K562 (cell line): ENCODE measurements around the gene UBE2J2. TPM values are rescaled to one million over a fixed set of nuclear protein-coding genes. Genes with fewer than 3 reads are reported as not detected.

Source experiments
- ATAC-seq: fragments of 200-7000 bp; cut with Tn5 transposase; 3 replicates; pipeline ENCODE4 v1.9.1; 2020; ENCODE audit warnings: moderate library complexity
- BruUV-seq: library from RNA; stranded (reverse); fragments of 400-500 nt; replicated peaks from 2 replicates; lab custom pipeline; 2021; lab: Mats Ljungman, UMichigan
- CTCF ChIA-PET: fragments of 300-600 bp; formaldehyde crosslinking; extraction: SDS; loops from one replicate; lab custom pipeline; 2021; ENCODE audit warnings: low intra/inter-chr PET ratio; lab: Yijun Ruan, JAX
- POLR2A ChIA-PET: fragments of 300-600, 350-650 bp; sonication (Branson Sonifier 250); formaldehyde crosslinking; extraction: SDS; loops from one replicate; lab custom pipeline; 2021; ENCODE audit warnings: antibody characterized with exemption, inconsistent platforms; lab: Yijun Ruan, JAX
- DNase-seq, 4 experiments: peaks; one replicate each; pipeline versions ENCODE4 v3.0.0 to v3.0.0-alpha.2; 2011 to 2018; ENCODE audit warnings: low spot score in 3 of 4, mixed read lengths in 3 of 4; ENCODE audit errors: extremely low read depth in 1 of 4
- FAIRE-seq: peaks from 2 replicates; lab custom pipeline; 2011; peaks lifted over from hg19 to GRCh38; lab: Jason Lieb, UNC
- H2AFZ ChIP-seq: 2 replicates; pipeline ENCODE4 v1.6.0; 2011; ENCODE audit warnings: low read depth, low read length, control low read depth, inconsistent platforms
- H3K27ac ChIP-seq: fragments of 200-600 bp; 3 replicates; pipeline ENCODE4 v1.8.0; 2011; ENCODE audit warnings: low read depth, mild to moderate bottlenecking, control low read depth, inconsistent platforms, low read length, moderate library complexity, mixed read lengths; ENCODE audit errors: extremely low read depth
- H3K27me3 ChIP-seq, 2 experiments: fragments of 300-600 bp in 1 of 2; 2 replicates in 1 of 2; 3 replicates in 1 of 2; pipeline versions ENCODE4 v1.6.0 to v1.8.0; 2011; ENCODE audit warnings: inconsistent platforms in 2 of 2, low read length in 2 of 2, mild to moderate bottlenecking in 1 of 2, mixed read lengths in 1 of 2, moderate library complexity in 1 of 2; ENCODE audit not compliant: control insufficient read depth in 2 of 2, insufficient read depth in 2 of 2
- H3K36me3 ChIP-seq: fragments of 300-600 bp; 3 replicates; pipeline ENCODE4 v1.8.0; 2011; ENCODE audit warnings: mild to moderate bottlenecking, low read length, inconsistent platforms; ENCODE audit not compliant: control insufficient read depth, insufficient read depth
- H3K4me1 ChIP-seq, 2 experiments: fragments of 200-600 bp in 1 of 2; replicated peaks in 1 of 2; 2 replicates in 1 of 2; 3 replicates in 1 of 2; pipeline versions ENCODE4 v1.5.1 to v1.8.0; 2011; ENCODE audit warnings: inconsistent platforms in 2 of 2, low read length in 2 of 2, mild to moderate bottlenecking in 1 of 2, mixed read lengths in 1 of 2, moderate library complexity in 1 of 2; ENCODE audit not compliant: control insufficient read depth in 2 of 2, insufficient read depth in 2 of 2
- H3K4me2 ChIP-seq: 2 replicates; pipeline ENCODE4 v1.6.1; 2011; ENCODE audit warnings: low read length, control low read depth, inconsistent platforms, mixed read lengths; ENCODE audit not compliant: insufficient read depth
- H3K4me3 ChIP-seq: fragments of 200-600 bp; sonication (generic), shearing (Covaris generic); 2 replicates; pipeline ENCODE4 v1.5.1; 2016; ENCODE audit warnings: control low read depth, inconsistent platforms
- H3K79me2 ChIP-seq: fragments of 200-600 bp; 3 replicates; pipeline ENCODE4 v1.8.0; 2011; ENCODE audit warnings: low read length, inconsistent platforms; ENCODE audit not compliant: control insufficient read depth, insufficient read depth
- H3K9ac ChIP-seq, 2 experiments: 2 replicates each; pipeline versions ENCODE4 v1.6.0 to v1.6.1; 2011; ENCODE audit warnings: low read depth in 2 of 2, low read length in 2 of 2, control low read depth in 1 of 2, inconsistent platforms in 1 of 2, mild to moderate bottlenecking in 1 of 2, mixed read lengths in 1 of 2; ENCODE audit not compliant: insufficient read depth in 1 of 2
- H3K9me1 ChIP-seq: one replicate; pipeline ENCODE4 v1.6.0; 2011; ENCODE audit warnings: inconsistent platforms, mild to moderate bottlenecking, low read length, moderate library complexity; ENCODE audit not compliant: control insufficient read depth, insufficient read depth
- H3K9me3 ChIP-seq: replicated peaks from 2 replicates; pipeline ENCODE4 v1.5.1; 2011; ENCODE audit warnings: low read depth, low read length, inconsistent platforms; ENCODE audit not compliant: control insufficient read depth, insufficient read depth
- H4K20me1 ChIP-seq: replicated peaks from 2 replicates; pipeline ENCODE4 v1.6.1; 2011; ENCODE audit warnings: low read length, inconsistent platforms, mixed read lengths; ENCODE audit not compliant: control insufficient read depth, insufficient read depth
- BRF1 ChIP-seq: IDR thresholded peaks from 3 replicates; pipeline ENCODE4 v1.6.1; 2011; ENCODE audit warnings: borderline replicate concordance, mild to moderate bottlenecking; ENCODE audit not compliant: insufficient read length; ENCODE audit errors: extremely low read depth
- EHMT2 ChIP-seq: fragments of 450-650 bp; IDR thresholded peaks from 2 replicates; pipeline ENCODE4 v1.6.1; 2018; ENCODE audit warnings: antibody characterized with exemption
- HLTF ChIP-seq: fragments of 450-650 bp; IDR thresholded peaks from 2 replicates; pipeline ENCODE4 v1.6.1; 2016
- MEF2A ChIP-seq: IDR thresholded peaks from 2 replicates; pipeline ENCODE4 v1.6.1; 2011; ENCODE audit warnings: low read depth, mild to moderate bottlenecking, low read length, moderate library complexity; ENCODE audit not compliant: control insufficient read depth
- MYBL2 ChIP-seq, 2 experiments: fragments of 450-650 bp in 1 of 2; sonication (generic) in 1 of 2; formaldehyde crosslinking in 1 of 2; IDR thresholded peaks; 2 replicates each; pipeline versions ENCODE4 v1.6.1 to v1.8.1; 2017 to 2022; ENCODE audit warnings: borderline replicate concordance in 1 of 2, inconsistent platforms in 1 of 2, low read depth in 1 of 2, mild to moderate bottlenecking in 1 of 2, missing genetic modification reagents in 1 of 2, moderate library complexity in 1 of 2
- PHF8 ChIP-seq: fragments of 200-600 bp; sonication (generic); IDR thresholded peaks from 2 replicates; pipeline ENCODE4 v1.6.1; 2012; ENCODE audit warnings: mixed run types, mild to moderate bottlenecking, inconsistent platforms, low read length, moderate library complexity, borderline replicate concordance
- POLR2A ChIP-seq: fragments of 450-650 bp; conservative IDR thresholded peaks from 2 replicates; pipeline ENCODE4 v1.6.1; 2016
- POLR2AphosphoS5 ChIP-seq: IDR thresholded peaks from 2 replicates; pipeline ENCODE4 v1.6.1; 2011; ENCODE audit warnings: mild to moderate bottlenecking, low read depth, low read length, moderate library complexity; ENCODE audit not compliant: control insufficient read depth, insufficient read depth
- POLR2B ChIP-seq: fragments of 450-650 bp; IDR thresholded peaks from 2 replicates; pipeline ENCODE4 v1.6.1; 2018; ENCODE audit warnings: low read depth; ENCODE audit not compliant: partially characterized antibody
- RAD51 ChIP-seq: fragments of 450-650 bp; IDR thresholded peaks from 2 replicates; pipeline ENCODE4 v1.7.1; 2016; ENCODE audit warnings: low read depth, mild to moderate bottlenecking, borderline replicate concordance
- RBFOX2 ChIP-seq: fragments of 200-400 bp; formaldehyde crosslinking; IDR thresholded peaks from 2 replicates; pipeline ENCODE4 v1.6.1; 2017; ENCODE audit warnings: low read depth, mild to moderate bottlenecking, low read length, moderate library complexity
- RBM22 ChIP-seq: fragments of 200-400 bp; formaldehyde crosslinking; IDR thresholded peaks from 2 replicates; pipeline ENCODE4 v1.6.1; 2018; ENCODE audit warnings: low read length, low read depth; ENCODE audit not compliant: poor library complexity, severe bottlenecking
- SMAD1 ChIP-seq: fragments of 150-350 bp; IDR thresholded peaks from 2 replicates; pipeline ENCODE4 v1.6.1; 2014; ENCODE audit warnings: low read length, low read depth; ENCODE audit not compliant: partially characterized antibody
- SUPT5H ChIP-seq: fragments of 450-650 bp; IDR thresholded peaks from 2 replicates; pipeline ENCODE4 v1.6.1; 2016
- TFAP4 ChIP-seq: sonication (generic); formaldehyde crosslinking; IDR thresholded peaks from 2 replicates; pipeline ENCODE4 v1.8.0; 2022; ENCODE audit warnings: missing genetic modification reagents, mild to moderate bottlenecking, moderate library complexity, borderline replicate concordance
- ZNF24 ChIP-seq: fragments of 450-650 bp; IDR thresholded peaks from 2 replicates; pipeline ENCODE4 v1.6.1; 2016
- ZNF263 ChIP-seq: sonication (generic); formaldehyde crosslinking; IDR thresholded peaks from 2 replicates; pipeline ENCODE4 v1.8.0; 2022; ENCODE audit warnings: mild to moderate bottlenecking, missing genetic modification reagents, borderline replicate concordance
- ZNF431 ChIP-seq: sonication (generic); formaldehyde crosslinking; IDR thresholded peaks from 2 replicates; pipeline ENCODE4 v1.8.0; 2022; ENCODE audit warnings: mild to moderate bottlenecking, missing genetic modification reagents
- ZNF668 ChIP-seq: fragments of 250-450 bp; sonication (Bioruptor Pico); IDR thresholded peaks from 2 replicates; pipeline ENCODE4 v1.8.0; 2022; ENCODE audit warnings: mild to moderate bottlenecking, inconsistent platforms
- ZNF696 ChIP-seq: fragments of 250-450 bp; sonication (Bioruptor Pico); conservative IDR thresholded peaks from 2 replicates; pipeline ENCODE4 v1.4.0; 2020; ENCODE audit warnings: mild to moderate bottlenecking, moderate library complexity
- ZZZ3 ChIP-seq: fragments of 450-650 bp; IDR thresholded peaks from 2 replicates; pipeline ENCODE4 v1.6.1; 2016; ENCODE audit warnings: antibody characterized with exemption, mild to moderate bottlenecking, moderate library complexity
- WGBS: fragments of 100-300 bp; shearing (Covaris generic); methylation state at CpG from one replicate; pipeline ENCODE4 v1.1.6; 2016; ENCODE audit warnings: low coverage, mixed read lengths; ENCODE audit not compliant: insufficient coverage; ENCODE audit errors: missing lambda C conversion rate; 5-methylcytosine and 5-hydroxymethylcytosine counted together
- in situ Hi-C: fragments of 300-500 bp; cut with MboI; formaldehyde crosslinking; loops from 4 replicates; pipeline ENCODE4 v1.15.0; 2018; ENCODE audit warnings: inconsistent platforms, mixed read lengths
- intact Hi-C: fragments of 100-400 bp; cut with micrococcal nuclease; formaldehyde crosslinking; loops from 2 replicates; pipeline ENCODE4 v1.14.2; 2022
- polyA plus RNA-seq, 8 experiments: library from polyadenylated mRNA; depleted of rRNA in 4 of 8; stranded (reverse) in 5 of 8; unstranded in 3 of 8; fragments of >200 nt; fragmentation: Nextera tagmentation in 2 of 8; fragmentation: Illumina TruSeq in 1 of 8; extraction: Ambion mirVana in 2 of 8; extraction: Trizol in 1 of 8; gene quantifications; 2 replicates each; pipeline versions ENCODE4 v1.2.1 to v1.2.3, GENCODE V29; 2011 to 2014; ENCODE audit warnings: inconsistent platforms in 1 of 8, missing spikeins in 1 of 8
- total RNA-seq, 7 experiments: library from RNA; depleted of rRNA in 6 of 7; stranded (reverse); fragments of >200 nt in 6 of 7; fragmentation: Illumina TruSeq in 2 of 7; extraction: Trizol in 2 of 7; gene quantifications; 2 replicates each; pipeline versions ENCODE4 v1.2.1 to v1.2.3, GENCODE V29; 2011 to 2021; ENCODE audit warnings: low replicate concordance in 1 of 7

Gene UBE2J2
- total and polyA plus RNA-seq, 9 of the 15 experiments (the other 6 are each of a cell fraction or from before 2014, with no cell fraction given): 0.93 to 112 (median 75.5) TPM

GRCh38 chr1:1311107-1312104 is 37.8 kb upstream of the UBE2J2 start:
- ATAC-seq: no peak
- Histone ChIP-seq H3K27ac (no peak overlapping the region), H3K4me1 (peaks cover 25 to 92% of the 10 kb centered on the region in 2 experiments), H2AFZ (no peak overlapping the region), H4K20me1 (peaks cover 13% of the 10 kb centered on the region), H3K9me3 (no peaks in the 10 kb centered on the region), H3K4me2 (no peak overlapping the region), H3K4me3 (no peak overlapping the region), H3K9ac (peak overlapping the region in 1 of 2 experiments; percentile 69; a peak in 2 of 4 replicates), H3K27me3 (no peaks in the 10 kb centered on the region), H3K36me3 (peaks cover 71% of the 10 kb centered on the region), H3K9me1 (no peaks in the 10 kb centered on the region), H3K79me2 (peaks cover 44% of the 10 kb centered on the region)
- DNase-seq: no peak
- intact Hi-C loops (no loop called here), in situ Hi-C loops (no loop called here)
- ChIA-PET POLR2A (interaction anchor here (0.5 to 3.5 kb wide), 9 partner anchors 8 to 469 kb away, joined by 3 to 30 read pairs (median 3); no protein-coding TSS in a partner anchor), CTCF (no interaction called here)
- no TSS peak for BruUV-seq
- no peak for FAIRE-seq
- WGBS: 87% methylated on average over 21 of the region's 22 CpGs
- TF ChIP-seq ZNF431 (CRISPR knock-in tag): no peak
- TF ChIP-seq ZNF668: no peak
- peak; percentile 65 for TF ChIP-seq RBM22
- no peak for TF ChIP-seq EHMT2
- no peak for TF ChIP-seq ZZZ3
- TF ChIP-seq SMAD1: no peak
- no peak for TF ChIP-seq ZNF696 (CRISPR knock-in tag)
- TF ChIP-seq PHF8: no peak
- TF ChIP-seq MYBL2 (IDR thresholded peaks at IDR 0.05; ENCODE audit: low read depth): no peak
- TF ChIP-seq MYBL2 (CRISPR knock-in tag; IDR thresholded peaks at IDR 0.05; ENCODE audit: borderline replicate concordance): no peak
- TF ChIP-seq TFAP4 (CRISPR knock-in tag): peak; percentile 45; the same call in 1 of the 2 replicates
- TF ChIP-seq BRF1: no peak
- no peak for TF ChIP-seq MEF2A
- TF ChIP-seq POLR2B: peak; percentile 15
- TF ChIP-seq POLR2AphosphoS5: peak; percentile 27; the same call in 1 of the 2 replicates
- TF ChIP-seq RBFOX2: peak; percentile 73
- no peak for TF ChIP-seq ZNF263
- no peak for TF ChIP-seq RAD51
- no peak for TF ChIP-seq HLTF
- TF ChIP-seq SUPT5H: peak; percentile 61; the same call in 1 of the 2 replicates
- TF ChIP-seq POLR2A: peak; percentile 68
- TF ChIP-seq ZNF24: no peak
